ENCODE data around the gene VWA8.

VWA8 gene

GRCh38 chr13:41520660-41521630 lies 440.0 kb downstream of the VWA8 start:
- no peak for DNase-seq (ENCODE audit: low read depth)
- H3K4me3 ChIP-seq (ENCODE audit: low read depth, low read length) = no peak overlapping the region

- no peak for DNase-seq (ENCODE audit: low read depth)
- no peak overlapping the region for H3K4me3 ChIP-seq (ENCODE audit: low read depth, low read length)
Measured at GRCh38 chr13:41520016-41520659, 440.8 kb downstream of the VWA8 start.
